ENCODE measurements around the gene PRKCA. TPM values are rescaled to one million over a fixed set of nuclear protein-coding genes. Genes with fewer than 3 reads are reported as not detected.

Gene PRKCA
- total RNA-seq, 1 experiment from 2014 or later: 29.5 TPM

DNA sequence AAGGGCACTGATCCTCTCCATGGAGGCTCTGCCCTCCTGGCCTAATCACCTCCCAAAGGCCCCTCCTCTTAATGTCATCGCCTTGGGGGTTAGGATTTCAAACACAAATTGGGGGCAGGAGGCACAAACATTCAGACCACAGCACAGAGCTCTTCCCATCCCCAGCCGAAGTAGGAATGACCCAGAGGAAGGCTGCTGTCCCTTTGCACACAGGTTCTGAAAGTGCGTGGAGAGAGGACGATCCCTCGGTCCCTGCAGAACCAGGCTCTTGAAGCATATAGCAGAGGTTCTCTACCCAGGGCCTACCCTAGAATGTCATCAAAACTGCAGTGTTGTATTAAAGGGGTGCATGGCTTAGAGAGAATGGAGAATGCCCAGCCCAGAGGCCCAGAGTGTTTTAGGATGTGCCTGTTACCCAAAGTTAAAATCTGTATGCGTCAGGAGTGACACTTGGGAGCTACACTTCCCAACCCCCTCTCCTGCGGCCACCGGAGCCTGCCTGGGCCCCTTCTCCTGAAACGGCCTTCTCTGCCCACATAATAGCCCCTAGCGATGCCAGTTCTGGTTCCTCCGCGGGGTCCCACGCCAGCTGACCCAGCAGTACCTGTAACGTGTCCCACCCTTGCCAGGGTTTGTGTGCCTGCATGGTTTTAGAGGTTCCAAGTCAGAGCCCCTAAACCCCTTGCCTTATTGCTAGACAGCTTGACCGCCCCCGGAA, 373.0 kb downstream of the PRKCA start:
- ATAC-seq: peak; percentile 44

DNA sequence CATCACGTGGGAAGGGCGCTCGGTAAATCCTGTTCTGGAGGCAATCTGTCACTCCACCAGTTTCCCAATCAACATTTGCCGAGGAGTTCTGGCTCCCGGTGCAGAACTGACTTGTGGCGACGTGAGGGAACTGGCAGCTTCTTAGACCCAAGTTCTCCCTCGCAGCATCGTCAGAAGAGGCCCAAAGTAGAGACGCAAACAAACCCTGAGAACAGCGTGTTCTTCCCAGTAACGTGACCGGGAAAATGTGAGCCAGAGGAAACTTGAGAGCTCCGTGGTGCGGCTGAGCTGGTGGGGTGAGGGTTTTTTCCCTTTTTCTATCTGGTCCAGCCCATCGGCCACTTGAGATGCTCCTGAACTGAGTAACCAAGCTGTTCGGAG, 373.6 kb downstream of the PRKCA start:
- no peak for DNase-seq (ENCODE audit: low spot score)
- Mint-ChIP-seq H3K27ac (no peak overlapping the region), H3K4me3 (no peak overlapping the region), H3K27me3 (ENCODE audit: low read depth) (no peaks in the 10 kb centered on the region), H3K9me3 (peaks cover 13% of the 10 kb centered on the region), H3K36me3 (peaks cover 8% of the 10 kb centered on the region; the same call in 1 of the 2 replicates), H3K4me1 (peaks cover 21% of the 10 kb centered on the region)
- ATAC-seq: no peak
- ChIA-PET CTCF (interaction anchor here (0.7 to 1.2 kb wide), 6 partner anchors 61 to 1153 kb away, joined by 3 read pairs; no protein-coding TSS in a partner anchor), POLR2A (interaction anchor here (0.9 kb wide), 1 partner anchor 10 kb away, joined by 3 read pairs; no protein-coding TSS in a partner anchor)
- TF ChIP-seq, protein P1, sequence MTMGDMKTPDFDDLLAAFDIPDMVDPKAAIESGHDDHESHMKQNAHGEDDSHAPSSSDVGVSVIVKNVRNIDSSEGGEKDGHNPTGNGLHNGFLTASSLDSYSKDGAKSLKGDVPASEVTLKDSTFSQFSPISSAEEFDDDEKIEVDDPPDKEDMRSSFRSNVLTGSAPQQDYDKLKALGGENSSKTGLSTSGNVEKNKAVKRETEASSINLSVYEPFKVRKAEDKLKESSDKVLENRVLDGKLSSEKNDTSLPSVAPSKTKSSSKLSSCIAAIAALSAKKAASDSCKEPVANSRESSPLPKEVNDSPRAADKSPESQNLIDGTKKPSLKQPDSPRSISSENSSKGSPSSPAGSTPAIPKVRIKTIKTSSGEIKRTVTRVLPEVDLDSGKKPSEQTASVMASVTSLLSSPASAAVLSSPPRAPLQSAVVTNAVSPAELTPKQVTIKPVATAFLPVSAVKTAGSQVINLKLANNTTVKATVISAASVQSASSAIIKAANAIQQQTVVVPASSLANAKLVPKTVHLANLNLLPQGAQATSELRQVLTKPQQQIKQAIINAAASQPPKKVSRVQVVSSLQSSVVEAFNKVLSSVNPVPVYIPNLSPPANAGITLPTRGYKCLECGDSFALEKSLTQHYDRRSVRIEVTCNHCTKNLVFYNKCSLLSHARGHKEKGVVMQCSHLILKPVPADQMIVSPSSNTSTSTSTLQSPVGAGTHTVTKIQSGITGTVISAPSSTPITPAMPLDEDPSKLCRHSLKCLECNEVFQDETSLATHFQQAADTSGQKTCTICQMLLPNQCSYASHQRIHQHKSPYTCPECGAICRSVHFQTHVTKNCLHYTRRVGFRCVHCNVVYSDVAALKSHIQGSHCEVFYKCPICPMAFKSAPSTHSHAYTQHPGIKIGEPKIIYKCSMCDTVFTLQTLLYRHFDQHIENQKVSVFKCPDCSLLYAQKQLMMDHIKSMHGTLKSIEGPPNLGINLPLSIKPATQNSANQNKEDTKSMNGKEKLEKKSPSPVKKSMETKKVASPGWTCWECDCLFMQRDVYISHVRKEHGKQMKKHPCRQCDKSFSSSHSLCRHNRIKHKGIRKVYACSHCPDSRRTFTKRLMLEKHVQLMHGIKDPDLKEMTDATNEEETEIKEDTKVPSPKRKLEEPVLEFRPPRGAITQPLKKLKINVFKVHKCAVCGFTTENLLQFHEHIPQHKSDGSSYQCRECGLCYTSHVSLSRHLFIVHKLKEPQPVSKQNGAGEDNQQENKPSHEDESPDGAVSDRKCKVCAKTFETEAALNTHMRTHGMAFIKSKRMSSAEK (CRISPR knock-in tag; IDR thresholded peaks at IDR 0.05; ENCODE audit: borderline replicate concordance): no peak
- TF ChIP-seq ZNF317 (CRISPR knock-in tag; IDR thresholded peaks at IDR 0.05; ENCODE audit: borderline replicate concordance, low read depth) (no peak), ZNF263 (CRISPR knock-in tag; IDR thresholded peaks at IDR 0.05; ENCODE audit: low read depth) (no peak), SP1 (CRISPR knock-in tag; conservative IDR thresholded peaks at IDR 0.05) (no peak), GABPB1 (CRISPR knock-in tag; IDR thresholded peaks at IDR 0.05) (no peak), TCF7 (CRISPR knock-in tag; IDR thresholded peaks at IDR 0.05; ENCODE audit: low read depth) (no peak)

More for the DNA sequence above, 373.0 kb downstream of the PRKCA start:
- peaks cover 21% of the 10 kb centered on the region for H3K4me1 Mint-ChIP-seq
- H3K4me3 Mint-ChIP-seq: no peak overlapping the region
- DNase-seq (ENCODE audit: low spot score): no peak
- peaks cover 8% of the 10 kb centered on the region; the same call in 1 of the 2 replicates for H3K36me3 Mint-ChIP-seq
- ChIA-PET POLR2A (interaction anchor here (0.9 kb wide), 1 partner anchor 11 kb away, joined by 3 read pairs; no protein-coding TSS in a partner anchor), CTCF (interaction anchor here (0.8 to 1.2 kb wide), 4 partner anchors 62 to 484 kb away, joined by 3 read pairs; partner anchors contain the start of gene CEP112)
- no peak overlapping the region for H3K27ac Mint-ChIP-seq
- TF ChIP-seq SMAD4 (CRISPR knock-in tag; IDR thresholded peaks at IDR 0.05) (no peak), ZNF263 (CRISPR knock-in tag; IDR thresholded peaks at IDR 0.05; ENCODE audit: low read depth) (no peak), CREM (CRISPR knock-in tag; IDR thresholded peaks at IDR 0.05) (no peak), RELA (CRISPR knock-in tag; IDR thresholded peaks at IDR 0.05; ENCODE audit: borderline replicate concordance) (no peak)
- TF ChIP-seq, protein P2, sequence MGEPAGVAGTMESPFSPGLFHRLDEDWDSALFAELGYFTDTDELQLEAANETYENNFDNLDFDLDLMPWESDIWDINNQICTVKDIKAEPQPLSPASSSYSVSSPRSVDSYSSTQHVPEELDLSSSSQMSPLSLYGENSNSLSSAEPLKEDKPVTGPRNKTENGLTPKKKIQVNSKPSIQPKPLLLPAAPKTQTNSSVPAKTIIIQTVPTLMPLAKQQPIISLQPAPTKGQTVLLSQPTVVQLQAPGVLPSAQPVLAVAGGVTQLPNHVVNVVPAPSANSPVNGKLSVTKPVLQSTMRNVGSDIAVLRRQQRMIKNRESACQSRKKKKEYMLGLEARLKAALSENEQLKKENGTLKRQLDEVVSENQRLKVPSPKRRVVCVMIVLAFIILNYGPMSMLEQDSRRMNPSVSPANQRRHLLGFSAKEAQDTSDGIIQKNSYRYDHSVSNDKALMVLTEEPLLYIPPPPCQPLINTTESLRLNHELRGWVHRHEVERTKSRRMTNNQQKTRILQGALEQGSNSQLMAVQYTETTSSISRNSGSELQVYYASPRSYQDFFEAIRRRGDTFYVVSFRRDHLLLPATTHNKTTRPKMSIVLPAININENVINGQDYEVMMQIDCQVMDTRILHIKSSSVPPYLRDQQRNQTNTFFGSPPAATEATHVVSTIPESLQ (CRISPR knock-in tag; IDR thresholded peaks at IDR 0.05): no peak
- TF ChIP-seq, protein P3, sequence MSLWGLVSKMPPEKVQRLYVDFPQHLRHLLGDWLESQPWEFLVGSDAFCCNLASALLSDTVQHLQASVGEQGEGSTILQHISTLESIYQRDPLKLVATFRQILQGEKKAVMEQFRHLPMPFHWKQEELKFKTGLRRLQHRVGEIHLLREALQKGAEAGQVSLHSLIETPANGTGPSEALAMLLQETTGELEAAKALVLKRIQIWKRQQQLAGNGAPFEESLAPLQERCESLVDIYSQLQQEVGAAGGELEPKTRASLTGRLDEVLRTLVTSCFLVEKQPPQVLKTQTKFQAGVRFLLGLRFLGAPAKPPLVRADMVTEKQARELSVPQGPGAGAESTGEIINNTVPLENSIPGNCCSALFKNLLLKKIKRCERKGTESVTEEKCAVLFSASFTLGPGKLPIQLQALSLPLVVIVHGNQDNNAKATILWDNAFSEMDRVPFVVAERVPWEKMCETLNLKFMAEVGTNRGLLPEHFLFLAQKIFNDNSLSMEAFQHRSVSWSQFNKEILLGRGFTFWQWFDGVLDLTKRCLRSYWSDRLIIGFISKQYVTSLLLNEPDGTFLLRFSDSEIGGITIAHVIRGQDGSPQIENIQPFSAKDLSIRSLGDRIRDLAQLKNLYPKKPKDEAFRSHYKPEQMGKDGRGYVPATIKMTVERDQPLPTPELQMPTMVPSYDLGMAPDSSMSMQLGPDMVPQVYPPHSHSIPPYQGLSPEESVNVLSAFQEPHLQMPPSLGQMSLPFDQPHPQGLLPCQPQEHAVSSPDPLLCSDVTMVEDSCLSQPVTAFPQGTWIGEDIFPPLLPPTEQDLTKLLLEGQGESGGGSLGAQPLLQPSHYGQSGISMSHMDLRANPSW (CRISPR knock-in tag; conservative IDR thresholded peaks at IDR 0.05; ENCODE audit: low read depth): no peak
- TF ChIP-seq, protein P4, sequence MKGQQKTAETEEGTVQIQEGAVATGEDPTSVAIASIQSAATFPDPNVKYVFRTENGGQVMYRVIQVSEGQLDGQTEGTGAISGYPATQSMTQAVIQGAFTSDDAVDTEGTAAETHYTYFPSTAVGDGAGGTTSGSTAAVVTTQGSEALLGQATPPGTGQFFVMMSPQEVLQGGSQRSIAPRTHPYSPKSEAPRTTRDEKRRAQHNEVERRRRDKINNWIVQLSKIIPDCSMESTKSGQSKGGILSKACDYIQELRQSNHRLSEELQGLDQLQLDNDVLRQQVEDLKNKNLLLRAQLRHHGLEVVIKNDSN (CRISPR knock-in tag; IDR thresholded peaks at IDR 0.05): no peak
- TF ChIP-seq, protein P5, sequence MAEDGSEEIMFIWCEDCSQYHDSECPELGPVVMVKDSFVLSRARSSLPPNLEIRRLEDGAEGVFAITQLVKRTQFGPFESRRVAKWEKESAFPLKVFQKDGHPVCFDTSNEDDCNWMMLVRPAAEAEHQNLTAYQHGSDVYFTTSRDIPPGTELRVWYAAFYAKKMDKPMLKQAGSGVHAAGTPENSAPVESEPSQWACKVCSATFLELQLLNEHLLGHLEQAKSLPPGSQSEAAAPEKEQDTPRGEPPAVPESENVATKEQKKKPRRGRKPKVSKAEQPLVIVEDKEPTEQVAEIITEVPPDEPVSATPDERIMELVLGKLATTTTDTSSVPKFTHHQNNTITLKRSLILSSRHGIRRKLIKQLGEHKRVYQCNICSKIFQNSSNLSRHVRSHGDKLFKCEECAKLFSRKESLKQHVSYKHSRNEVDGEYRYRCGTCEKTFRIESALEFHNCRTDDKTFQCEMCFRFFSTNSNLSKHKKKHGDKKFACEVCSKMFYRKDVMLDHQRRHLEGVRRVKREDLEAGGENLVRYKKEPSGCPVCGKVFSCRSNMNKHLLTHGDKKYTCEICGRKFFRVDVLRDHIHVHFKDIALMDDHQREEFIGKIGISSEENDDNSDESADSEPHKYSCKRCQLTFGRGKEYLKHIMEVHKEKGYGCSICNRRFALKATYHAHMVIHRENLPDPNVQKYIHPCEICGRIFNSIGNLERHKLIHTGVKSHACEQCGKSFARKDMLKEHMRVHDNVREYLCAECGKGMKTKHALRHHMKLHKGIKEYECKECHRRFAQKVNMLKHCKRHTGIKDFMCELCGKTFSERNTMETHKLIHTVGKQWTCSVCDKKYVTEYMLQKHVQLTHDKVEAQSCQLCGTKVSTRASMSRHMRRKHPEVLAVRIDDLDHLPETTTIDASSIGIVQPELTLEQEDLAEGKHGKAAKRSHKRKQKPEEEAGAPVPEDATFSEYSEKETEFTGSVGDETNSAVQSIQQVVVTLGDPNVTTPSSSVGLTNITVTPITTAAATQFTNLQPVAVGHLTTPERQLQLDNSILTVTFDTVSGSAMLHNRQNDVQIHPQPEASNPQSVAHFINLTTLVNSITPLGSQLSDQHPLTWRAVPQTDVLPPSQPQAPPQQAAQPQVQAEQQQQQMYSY (CRISPR knock-in tag; IDR thresholded peaks at IDR 0.05): no peak
- H3K27me3 Mint-ChIP-seq (ENCODE audit: low read depth): no peaks in the 10 kb centered on the region
- peaks cover 13% of the 10 kb centered on the region for H3K9me3 Mint-ChIP-seq

Measured in WTC11 (cell line).